Subcutaneous abdominal adipose tissue (tissue), 5 donors: ENCODE measurements around the gene MACROH2A1.

Experiments used
- H3K27ac ChIP-seq: one replicate; pipeline ENCODE4 v1.7.0; 2013; ENCODE audit warnings: low read depth, mild to moderate bottlenecking, inconsistent platforms, low read length, moderate library complexity
- H3K27me3 ChIP-seq, 5 donors: one replicate each; pipeline ENCODE4 v1.7.0; 2013; ENCODE audit warnings: low read length in 5 of 5, inconsistent platforms in 1 of 5; ENCODE audit not compliant: control insufficient read depth in 5 of 5, insufficient read depth in 4 of 5
- H3K36me3 ChIP-seq, 5 donors: one replicate each; pipeline ENCODE4 v1.7.0; 2013; ENCODE audit warnings: low read length in 5 of 5; ENCODE audit not compliant: control insufficient read depth in 5 of 5, insufficient read depth in 5 of 5
- H3K4me1 ChIP-seq, 5 donors: one replicate each; pipeline ENCODE4 v1.7.0; 2013; ENCODE audit warnings: low read length in 5 of 5, mild to moderate bottlenecking in 3 of 5, moderate library complexity in 1 of 5; ENCODE audit not compliant: control insufficient read depth in 5 of 5, insufficient read depth in 5 of 5
- H3K4me3 ChIP-seq, 5 donors: one replicate each; pipeline ENCODE4 v1.7.0; 2013; ENCODE audit warnings: low read length in 5 of 5, low read depth in 1 of 5
- H3K9ac ChIP-seq, 5 donors: one replicate each; pipeline ENCODE4 v1.7.0; 2013; ENCODE audit warnings: low read length in 5 of 5, mild to moderate bottlenecking in 4 of 5, moderate library complexity in 3 of 5
- H3K9me3 ChIP-seq, 5 donors: one replicate each; pipeline ENCODE4 v1.7.0; 2013; ENCODE audit warnings: low read length in 5 of 5; ENCODE audit not compliant: control insufficient read depth in 5 of 5
- donor health status: healthy.
- donor health status: healthy.
- donor health status: healthy.
- donor health status: healthy.
- donor health status: healthy.

MACROH2A1 gene

DNA sequence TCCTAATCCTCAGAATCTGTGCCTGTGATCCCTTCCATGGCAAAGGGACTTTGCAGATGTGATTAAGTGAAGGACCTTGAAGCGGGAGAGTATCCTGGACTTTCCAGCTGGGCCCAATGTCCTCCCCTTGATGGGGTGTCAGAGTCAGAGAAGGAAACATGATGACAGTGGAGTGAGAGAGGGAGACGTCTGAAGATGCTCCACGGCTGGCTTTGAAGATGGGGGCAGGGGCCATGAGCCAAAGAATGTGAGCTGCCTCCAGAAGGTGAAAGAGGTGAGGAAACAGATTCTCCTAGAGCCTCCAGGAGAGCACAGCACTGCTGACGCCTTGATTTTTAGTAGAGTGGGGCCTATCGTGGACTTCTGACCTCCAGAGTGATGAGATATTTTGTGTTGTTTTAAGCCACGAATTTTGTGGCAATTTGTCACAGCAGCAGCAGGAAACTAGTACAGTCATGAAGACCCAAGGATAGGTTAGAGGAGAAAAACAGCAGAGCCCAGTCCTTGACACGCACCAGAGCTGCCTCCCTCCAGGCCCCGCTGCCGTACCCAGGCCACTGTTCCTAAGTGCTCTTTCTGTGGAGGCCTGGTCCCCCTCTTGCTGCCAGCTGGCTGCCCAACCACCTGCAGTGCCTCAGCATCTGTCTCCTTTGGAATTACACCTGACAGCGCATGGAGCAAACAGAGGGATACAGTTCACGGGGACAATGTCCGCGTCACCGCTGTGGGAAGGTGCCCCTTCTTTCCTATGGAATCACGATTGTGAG lies 78.1 kb downstream of the MACROH2A1 start:
- peaks cover 0 to 29% (median 17%) of the 10 kb centered on the region in 5 donors for H3K4me1 ChIP-seq
- H3K36me3 ChIP-seq = no peaks in the 10 kb centered on the region
- no peak overlapping the region for H3K9ac ChIP-seq
- H3K27me3 ChIP-seq = no peaks in the 10 kb centered on the region
- H3K9me3 ChIP-seq = no peaks in the 10 kb centered on the region
- H3K27ac ChIP-seq = no peak overlapping the region
- H3K4me3 ChIP-seq = no peak overlapping the region

DNA sequence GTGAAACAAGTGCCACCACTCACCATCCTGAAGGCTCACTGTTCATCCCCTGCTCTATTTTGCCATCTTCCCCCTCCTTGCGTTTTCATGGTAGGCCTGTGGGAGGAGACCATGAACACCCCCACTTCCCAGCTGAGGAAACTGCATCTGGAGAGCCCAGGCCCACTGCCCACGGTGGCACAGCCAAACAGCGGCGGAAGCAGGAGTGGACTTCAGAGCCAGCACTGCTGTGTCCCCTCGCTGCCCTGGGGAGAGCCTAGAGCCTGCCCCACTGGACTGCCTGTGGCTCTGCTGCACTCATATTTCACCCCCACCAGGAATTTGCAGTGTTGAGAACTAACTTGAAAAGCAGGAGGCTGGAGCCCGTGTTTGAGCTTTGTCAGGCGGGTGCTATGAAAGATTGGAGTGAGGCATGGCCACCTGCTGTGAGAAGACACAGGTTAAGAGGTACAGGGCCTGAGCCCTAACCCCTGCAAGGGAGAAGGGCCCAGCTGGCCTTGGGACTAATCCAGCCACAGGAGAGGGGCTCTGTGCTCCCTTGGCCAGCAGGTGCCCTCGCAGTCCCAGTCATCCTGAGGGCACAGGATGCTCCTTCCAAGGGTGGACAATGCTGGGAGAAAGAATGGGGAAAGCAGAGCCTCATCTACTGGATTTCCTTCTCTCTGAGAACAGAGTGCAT lies 79.0 kb downstream of the MACROH2A1 start:
- Histone ChIP-seq H3K4me1 (peaks cover 0 to 31% (median 19%) of the 10 kb centered on the region in 5 donors), H3K27me3 (no peaks in the 10 kb centered on the region), H3K4me3 (no peak overlapping the region), H3K36me3 (no peaks in the 10 kb centered on the region), H3K27ac (no peak overlapping the region), H3K9me3 (no peaks in the 10 kb centered on the region), H3K9ac (no peak overlapping the region)

DNA sequence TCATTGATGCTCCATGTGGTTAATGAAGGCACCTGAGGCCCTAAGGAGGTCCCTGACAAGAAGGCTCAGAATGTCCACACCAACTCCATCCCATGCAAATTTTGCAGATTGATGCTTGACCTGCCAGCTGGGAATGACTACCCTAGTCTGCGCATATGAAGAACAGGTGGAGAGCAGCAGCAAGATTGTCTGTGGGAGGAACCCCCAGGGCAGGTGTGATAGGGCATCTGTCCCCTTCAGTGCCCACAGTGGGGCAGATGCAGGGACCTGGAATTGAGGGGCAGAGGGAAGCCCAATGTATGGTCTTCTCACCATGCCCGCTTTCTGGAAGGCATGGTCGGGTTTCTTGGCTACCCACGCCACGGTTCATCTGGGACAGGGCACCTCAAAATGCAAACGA lies 79.6 kb downstream of the MACROH2A1 start:
- Histone ChIP-seq H3K36me3 (no peaks in the 10 kb centered on the region), H3K27me3 (no peaks in the 10 kb centered on the region), H3K4me3 (no peak overlapping the region), H3K27ac (no peak overlapping the region), H3K4me1 (peaks cover 0 to 31% (median 19%) of the 10 kb centered on the region in 5 donors), H3K9ac (no peak overlapping the region), H3K9me3 (no peaks in the 10 kb centered on the region)

DNA sequence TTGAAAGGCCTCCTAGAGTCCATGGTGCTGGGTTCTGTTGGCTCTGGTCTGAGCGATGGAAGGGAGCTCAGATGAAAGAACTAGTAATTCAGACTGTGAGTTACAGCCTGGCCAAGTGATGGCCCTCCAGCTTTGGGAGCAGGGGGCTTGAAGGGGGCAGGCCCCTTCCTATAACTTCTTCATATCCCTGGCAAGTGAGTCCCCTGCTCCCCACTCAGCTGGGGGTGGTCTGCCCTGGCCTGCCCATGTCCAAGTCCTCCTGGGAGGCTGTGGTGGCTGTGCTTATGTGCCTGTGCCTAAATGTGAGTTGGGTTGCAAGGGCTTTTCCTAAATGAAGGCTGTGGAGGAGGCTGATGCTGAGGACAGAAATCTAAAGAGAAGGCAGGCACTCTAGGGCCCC lies 80.1 kb downstream of the MACROH2A1 start:
- Histone ChIP-seq H3K36me3 (no peaks in the 10 kb centered on the region), H3K9me3 (no peaks in the 10 kb centered on the region), H3K9ac (no peak overlapping the region), H3K27me3 (no peaks in the 10 kb centered on the region), H3K4me1 (peaks cover 0 to 31% (median 19%) of the 10 kb centered on the region in 5 donors), H3K27ac (no peak overlapping the region), H3K4me3 (no peak overlapping the region)

DNA sequence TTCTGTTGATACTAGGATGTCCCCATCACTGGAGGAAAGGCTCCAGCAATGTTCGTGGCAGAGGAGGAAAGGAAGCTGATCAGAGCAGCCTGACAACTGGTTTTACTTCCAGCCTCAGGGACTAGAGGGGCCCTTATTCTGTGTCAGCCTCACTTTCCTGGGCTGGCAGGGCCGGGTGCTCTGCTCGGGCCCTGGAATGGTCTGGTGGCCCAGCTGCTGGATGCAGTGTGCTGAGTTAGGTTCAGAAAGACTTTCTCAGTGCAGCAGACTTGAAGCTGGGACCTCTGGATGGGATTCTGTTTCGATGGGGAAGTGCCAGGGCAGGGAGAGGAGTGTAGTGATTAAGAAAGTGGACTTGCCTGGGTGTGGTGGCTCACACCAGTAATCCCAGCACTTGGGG lies 81.0 kb downstream of the MACROH2A1 start:
- Histone ChIP-seq H3K9me3 (no peaks in the 10 kb centered on the region), H3K27ac (no peak overlapping the region), H3K4me3 (no peak overlapping the region), H3K36me3 (no peaks in the 10 kb centered on the region), H3K9ac (no peak overlapping the region), H3K4me1 (peaks cover 0 to 31% (median 19%) of the 10 kb centered on the region in 5 donors), H3K27me3 (no peaks in the 10 kb centered on the region)

DNA sequence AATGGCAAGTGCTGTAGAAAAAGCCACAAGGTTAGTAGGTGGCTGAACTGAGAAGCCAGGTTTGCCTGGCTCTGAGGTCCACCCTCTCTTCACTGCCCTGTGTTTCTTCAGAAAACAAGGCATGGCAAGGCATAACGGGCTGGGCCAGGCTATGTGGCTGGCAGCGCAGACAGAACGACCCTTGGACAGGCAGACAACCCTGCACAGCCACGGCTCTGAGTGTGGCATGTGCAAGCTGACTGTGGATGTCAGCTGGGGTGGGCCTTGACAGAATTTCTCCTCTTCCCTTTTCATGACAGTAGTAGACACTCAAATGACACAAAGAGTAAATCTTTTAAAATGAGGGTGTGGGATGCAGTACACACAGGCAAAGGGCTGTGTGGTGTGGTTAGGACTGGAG lies 81.7 kb downstream of the MACROH2A1 start:
- Histone ChIP-seq H3K9me3 (no peaks in the 10 kb centered on the region), H3K36me3 (no peaks in the 10 kb centered on the region), H3K9ac (no peak overlapping the region), H3K4me1 (peaks cover 0 to 31% (median 19%) of the 10 kb centered on the region in 5 donors), H3K27me3 (no peaks in the 10 kb centered on the region), H3K27ac (no peak overlapping the region), H3K4me3 (no peak overlapping the region)

DNA sequence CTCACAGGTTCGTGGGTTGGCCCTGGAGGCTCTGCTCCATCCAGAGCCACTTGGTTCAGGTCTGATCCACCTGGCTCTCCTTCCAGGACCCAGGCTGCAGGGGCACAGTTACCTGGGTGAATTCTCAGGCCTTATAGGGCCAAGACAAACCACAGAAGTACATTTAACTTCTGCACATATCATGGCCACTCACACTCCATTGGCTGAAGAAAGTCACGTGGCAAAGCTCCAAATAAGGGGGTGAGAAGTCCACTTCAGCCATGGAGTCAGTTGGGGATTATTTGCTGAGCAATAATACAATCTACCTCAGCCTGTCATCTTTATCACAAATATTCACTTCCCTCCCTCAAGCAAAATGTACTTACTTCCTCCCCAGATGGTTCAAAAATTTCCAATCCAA lies 83.6 kb downstream of the MACROH2A1 start:
- Histone ChIP-seq H3K27ac (no peak overlapping the region), H3K4me3 (no peak overlapping the region), H3K4me1 (peaks cover 0 to 18% (median 6%) of the 10 kb centered on the region in 5 donors), H3K27me3 (no peaks in the 10 kb centered on the region), H3K9me3 (no peaks in the 10 kb centered on the region), H3K36me3 (no peaks in the 10 kb centered on the region), H3K9ac (no peak overlapping the region)

DNA sequence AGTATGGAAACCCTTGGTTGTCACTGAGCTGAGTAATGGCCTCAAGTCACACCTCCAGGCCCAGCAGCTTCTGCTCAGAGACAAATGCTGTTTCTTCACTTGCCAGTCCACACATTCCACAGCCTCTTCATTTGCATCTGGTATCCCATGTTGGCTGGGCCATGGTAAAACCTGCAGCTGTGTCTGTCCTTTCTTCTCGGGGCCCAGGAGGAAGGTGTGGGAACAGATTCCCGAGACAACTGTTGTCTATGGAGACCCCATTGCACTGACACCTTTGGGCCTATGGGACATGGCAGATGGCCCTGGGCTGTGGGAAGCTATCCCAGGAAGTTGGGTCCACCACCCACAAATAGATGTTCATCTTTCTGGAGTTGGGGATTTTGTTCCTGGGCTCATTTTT lies 85.1 kb downstream of the MACROH2A1 start:
- H3K9me3 ChIP-seq = no peaks in the 10 kb centered on the region
- H3K4me3 ChIP-seq = no peak overlapping the region
- no peak overlapping the region for H3K9ac ChIP-seq
- no peaks in the 10 kb centered on the region for H3K27me3 ChIP-seq
- H3K4me1 ChIP-seq = peaks cover 0 to 22% (median 6%) of the 10 kb centered on the region in 5 donors
- H3K27ac ChIP-seq = no peak overlapping the region
- no peaks in the 10 kb centered on the region for H3K36me3 ChIP-seq

DNA sequence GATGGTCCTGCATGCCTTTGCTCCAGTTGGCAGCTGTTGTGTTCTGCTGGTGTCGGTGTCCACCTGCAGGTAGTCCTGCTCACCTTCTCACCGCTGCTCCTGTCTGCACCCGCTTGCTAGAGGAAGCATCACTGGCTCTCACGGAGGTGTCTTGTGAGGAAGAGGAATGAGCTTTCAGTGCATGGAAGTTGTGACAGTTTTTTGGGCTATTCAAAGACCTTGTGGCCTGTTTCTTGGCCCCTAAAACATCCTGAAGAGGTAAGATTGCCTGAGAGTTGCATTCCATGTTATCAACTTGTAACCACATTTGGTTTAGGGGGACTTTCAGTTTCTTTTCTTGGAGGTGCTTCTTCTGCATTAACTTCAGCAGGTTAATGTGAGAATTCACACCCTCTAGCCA lies 85.6 kb downstream of the MACROH2A1 start:
- Histone ChIP-seq H3K9me3 (no peaks in the 10 kb centered on the region), H3K4me1 (peaks cover 0 to 27% (median 12%) of the 10 kb centered on the region in 5 donors), H3K4me3 (no peak overlapping the region), H3K9ac (no peak overlapping the region), H3K27me3 (peaks cover 0 to 3% (median 0%) of the 10 kb centered on the region in 5 donors), H3K36me3 (no peaks in the 10 kb centered on the region), H3K27ac (no peak overlapping the region)

DNA sequence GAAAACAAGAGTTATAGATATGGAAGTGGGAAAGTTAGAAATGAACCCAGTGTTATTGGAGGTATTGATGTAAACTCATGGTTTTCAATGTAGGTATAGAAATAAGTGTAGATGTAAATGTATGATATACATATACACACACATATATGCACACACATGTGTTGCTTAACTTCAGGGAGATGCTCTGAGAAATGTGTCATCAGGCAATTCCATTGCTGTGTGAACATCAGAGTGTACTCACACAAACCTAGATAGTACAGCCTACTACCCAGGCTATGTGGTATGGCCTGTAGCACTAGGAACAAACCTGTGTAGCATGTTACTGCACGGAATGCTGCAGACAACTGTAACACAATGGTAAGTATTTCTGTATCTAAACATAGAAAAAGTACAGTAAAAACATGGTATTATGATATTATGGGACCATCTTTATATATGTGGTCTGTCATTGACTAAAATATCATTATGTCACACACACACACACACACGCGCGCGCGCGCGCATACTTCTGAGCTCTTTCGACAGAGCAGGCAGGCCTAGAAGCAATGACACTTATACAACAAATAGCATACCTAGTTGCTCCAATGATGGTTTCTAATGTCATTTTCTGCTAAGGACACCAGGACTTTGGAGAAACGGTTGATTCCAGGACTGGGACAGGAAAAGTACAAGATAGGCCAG lies 86.6 kb downstream of the MACROH2A1 start:
- Histone ChIP-seq H3K9me3 (no peaks in the 10 kb centered on the region), H3K27ac (no peak overlapping the region), H3K9ac (no peak overlapping the region), H3K4me3 (no peak overlapping the region), H3K4me1 (peaks cover 0 to 30% (median 15%) of the 10 kb centered on the region in 5 donors), H3K36me3 (no peaks in the 10 kb centered on the region), H3K27me3 (peaks cover 0 to 9% (median 0%) of the 10 kb centered on the region in 5 donors)
